ENCODE data around the gene FAM174C.
A peak's percentile ranks its signal among the peaks of the same experiment; 100 is the strongest.

Gene FAM174C

DNA sequence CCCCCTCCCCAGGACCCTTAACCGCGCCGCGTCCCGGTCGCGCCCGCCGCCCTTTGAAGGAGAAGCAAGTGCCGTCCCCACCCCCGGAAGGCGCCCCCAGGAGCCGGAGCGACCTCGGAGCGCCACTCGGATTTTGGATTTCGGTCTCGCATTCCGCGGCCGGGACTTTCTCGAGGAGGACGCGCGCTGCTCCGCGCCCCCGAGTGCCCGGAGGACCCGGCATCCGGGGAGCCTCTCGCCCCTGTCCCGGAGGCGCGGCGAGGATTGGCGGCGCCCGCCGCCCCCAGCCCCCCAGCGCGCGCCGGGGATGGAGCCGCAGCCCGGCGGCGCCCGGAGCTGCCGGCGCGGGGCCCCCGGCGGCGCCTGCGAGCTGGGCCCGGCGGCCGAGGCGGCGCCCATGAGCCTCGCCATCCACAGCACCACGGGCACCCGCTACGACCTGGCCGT, 25.3 kb upstream of the FAM174C start:
- DNase-seq (ENCODE audit: low read depth in 2 of 2) = no peak

DNA sequence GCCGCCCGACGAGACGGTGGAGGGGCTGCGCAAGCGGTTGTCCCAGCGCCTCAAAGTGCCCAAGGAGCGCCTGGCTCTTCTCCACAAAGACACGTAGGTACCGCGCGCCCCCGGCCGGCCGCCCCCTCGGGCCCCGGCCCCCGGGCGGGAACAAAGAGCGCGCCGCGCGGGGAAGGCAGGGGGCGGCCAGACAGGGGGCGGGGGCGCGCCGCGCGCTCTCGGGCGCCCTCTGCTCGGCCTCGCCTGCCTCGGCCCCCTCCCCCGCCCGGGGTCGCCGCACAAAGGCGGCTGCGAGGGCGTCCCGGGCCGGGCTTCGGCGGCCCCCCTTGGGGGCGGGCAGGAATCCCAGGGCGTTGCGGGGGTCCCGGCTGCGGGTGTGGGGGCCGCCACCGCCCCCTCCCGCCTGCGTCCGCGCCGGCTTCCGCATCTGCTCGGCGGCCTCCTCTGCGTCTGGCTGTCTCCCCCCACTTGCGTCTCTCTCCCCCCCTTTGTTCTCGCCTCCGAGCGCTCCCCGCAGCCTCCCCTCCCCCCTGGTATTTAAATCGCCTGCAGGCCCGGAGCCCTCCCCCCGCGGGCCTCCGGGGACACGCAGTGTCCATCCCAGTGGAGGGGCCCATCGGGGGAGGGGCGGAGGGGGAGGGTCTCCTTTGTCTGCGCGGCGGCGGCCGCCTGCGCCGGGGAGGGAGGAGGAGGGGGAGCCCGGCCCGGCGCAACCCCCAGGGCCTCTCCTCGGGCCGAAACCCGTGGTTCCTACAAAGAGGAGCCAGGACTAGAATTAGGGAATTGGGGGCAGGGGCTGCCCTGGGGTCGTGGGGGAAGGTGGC, 24.7 kb upstream of the FAM174C start:
- DNase-seq (ENCODE audit: low read depth in 2 of 2) = no peak

DNA sequence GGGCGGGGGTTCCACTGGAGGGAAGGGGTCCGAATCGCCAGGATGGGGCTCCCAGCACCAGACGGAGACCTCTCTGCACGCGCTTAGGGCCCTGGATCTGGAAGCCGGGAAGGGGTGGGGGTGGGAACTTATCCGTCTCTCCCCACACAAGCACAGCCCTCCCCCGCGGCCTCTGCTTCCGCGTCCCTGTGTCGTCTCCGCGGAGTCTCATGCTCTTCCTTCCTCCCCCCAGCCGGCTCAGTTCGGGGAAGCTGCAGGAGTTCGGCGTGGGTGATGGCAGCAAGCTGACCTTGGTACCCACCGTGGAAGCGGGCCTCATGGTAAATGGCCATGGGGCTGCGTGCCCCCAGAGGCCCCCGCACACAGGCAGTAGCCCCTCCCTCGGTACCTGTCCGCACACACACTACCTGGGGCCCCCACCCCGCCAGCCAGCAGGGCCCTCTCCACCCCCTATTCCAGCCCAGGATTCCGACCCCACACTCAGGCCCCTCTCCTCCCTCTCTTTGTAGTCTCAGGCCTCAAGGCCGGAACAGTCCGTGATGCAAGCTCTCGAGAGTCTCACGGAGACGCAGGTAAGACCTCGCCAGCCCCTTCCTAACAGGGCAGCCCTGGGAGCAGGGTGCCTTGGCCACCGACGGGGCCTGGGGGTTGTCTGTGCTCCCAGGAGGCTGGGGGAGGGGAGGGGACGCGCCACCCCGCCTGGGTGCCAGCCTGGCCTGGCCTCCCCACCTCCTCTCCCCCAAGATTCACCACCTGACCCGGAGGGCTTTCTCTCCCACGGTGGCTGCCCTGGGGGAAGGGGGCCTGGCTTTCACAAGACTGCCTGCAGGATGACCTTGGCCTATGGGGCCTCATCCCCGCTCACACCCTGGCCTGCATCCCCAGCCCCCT, 23.8 kb upstream of the FAM174C start:
- no peak for DNase-seq (ENCODE audit: low read depth in 2 of 2)

DNA sequence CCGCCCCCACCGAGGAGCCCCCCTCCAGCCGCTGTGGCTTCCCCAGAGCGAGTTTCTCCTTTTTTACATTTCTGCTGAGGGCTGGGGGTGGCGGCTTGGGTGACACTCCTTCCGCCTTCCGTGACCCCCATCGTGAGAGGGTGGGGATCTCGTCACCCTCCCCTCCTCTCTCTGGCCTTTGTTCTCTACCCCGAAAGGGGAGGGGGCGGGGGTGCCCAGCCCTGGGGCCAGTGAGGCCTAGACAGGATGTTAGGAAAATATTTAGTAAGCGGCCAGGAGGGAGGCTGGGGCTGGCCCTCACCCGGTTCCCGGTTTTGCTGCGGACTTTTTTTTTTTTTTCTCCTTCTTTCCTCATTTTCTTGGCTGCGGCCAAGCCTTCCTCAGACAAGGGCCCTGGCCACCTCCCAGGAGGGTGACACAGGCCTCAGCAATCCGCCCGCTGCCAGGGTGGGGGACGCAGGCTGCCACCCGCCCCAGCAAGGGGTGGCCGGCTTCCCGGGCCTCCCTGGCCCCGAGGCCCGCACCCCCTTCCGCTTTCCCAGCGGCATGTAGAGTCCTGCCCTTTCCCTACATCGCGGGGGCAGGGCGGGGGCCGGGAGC, 23.0 kb upstream of the FAM174C start:
- no peak for DNase-seq (ENCODE audit: low read depth in 2 of 2)

DNA sequence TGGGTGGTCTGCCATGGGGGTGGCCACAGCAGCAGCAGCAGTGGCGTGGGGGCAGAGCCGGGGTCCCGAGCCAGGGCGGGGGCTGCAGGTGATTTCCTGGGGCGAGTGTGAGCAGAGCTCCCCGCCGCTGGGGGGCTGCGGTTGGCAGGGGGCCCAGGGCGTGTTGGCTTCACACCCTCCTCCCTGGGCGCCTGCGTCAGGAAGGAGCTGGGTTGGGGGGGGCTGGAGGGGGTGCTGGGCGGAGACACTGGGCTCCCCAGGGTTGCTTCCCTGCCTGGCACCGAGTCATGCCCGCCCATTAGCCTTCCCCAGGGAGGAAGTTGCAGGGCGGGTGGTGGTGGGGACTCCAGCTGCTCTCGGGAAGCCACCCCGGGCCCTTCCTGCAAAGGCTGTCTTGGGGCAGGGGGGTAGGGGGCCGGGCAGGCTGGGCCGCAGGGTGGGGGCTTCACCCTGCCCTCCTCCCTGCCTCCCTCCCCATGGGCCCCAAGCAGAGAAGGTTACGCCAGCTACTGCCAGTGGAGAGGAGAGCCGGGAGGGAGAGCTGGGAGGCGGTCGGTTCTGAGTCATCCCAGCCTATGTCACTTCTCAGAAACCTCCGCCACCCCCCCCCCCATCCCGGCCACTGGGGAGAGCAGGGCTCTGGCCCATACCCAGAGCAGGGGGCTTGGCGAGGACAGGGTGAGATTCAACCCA, 22.4 kb upstream of the FAM174C start:
- peak in 1 of 2 experiments; percentile 77 for DNase-seq (ENCODE audit: low read depth in 2 of 2)

DNA sequence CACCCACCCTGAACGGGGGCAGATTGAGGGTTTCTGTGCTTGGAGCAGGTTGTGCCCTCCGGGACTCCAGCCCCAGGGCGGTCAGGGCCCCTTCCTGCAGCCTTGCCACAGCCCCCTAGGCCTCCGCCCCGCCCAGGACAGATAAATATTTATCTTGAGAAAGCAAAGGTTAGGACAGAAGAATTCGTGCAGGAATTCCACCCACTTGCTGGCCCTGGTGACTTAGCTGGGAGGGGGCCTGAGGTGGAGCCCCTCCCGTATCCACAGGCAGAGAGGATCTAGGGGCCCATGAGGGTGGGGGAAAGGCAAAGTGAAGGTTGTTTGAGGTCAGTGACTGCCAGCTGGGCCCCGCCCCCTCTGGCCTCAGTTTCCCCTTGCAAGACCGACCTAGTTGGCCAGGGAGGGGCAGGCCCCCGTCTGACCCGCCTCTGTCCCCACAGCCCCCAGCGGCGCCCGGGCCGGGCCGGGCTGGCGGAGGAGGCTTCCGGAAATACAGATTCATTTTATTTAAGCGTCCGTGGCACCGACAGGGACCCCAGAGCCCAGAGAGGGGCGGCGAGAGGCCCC, 21.7 kb upstream of the FAM174C start:
- no peak for DNase-seq (ENCODE audit: low read depth in 2 of 2)

DNA sequence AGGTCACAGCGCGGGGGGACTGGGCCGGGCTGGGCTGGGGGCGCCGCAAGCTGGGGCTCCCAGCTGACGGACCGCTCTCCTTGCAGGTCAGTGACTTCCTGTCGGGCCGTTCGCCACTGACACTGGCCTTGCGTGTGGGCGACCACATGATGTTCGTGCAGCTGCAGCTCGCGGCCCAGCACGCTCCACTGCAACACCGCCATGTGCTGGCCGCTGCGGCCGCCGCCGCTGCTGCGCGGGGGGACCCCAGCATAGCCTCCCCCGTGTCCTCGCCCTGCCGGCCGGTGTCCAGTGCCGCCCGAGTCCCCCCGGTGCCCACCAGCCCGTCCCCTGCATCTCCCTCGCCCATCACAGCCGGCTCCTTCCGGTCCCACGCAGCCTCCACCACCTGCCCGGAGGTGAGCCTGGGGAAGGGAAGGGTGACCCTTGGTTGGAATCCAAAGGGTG, 21.2 kb upstream of the FAM174C start:
- DNase-seq (ENCODE audit: low read depth in 2 of 2) = no peak

DNA sequence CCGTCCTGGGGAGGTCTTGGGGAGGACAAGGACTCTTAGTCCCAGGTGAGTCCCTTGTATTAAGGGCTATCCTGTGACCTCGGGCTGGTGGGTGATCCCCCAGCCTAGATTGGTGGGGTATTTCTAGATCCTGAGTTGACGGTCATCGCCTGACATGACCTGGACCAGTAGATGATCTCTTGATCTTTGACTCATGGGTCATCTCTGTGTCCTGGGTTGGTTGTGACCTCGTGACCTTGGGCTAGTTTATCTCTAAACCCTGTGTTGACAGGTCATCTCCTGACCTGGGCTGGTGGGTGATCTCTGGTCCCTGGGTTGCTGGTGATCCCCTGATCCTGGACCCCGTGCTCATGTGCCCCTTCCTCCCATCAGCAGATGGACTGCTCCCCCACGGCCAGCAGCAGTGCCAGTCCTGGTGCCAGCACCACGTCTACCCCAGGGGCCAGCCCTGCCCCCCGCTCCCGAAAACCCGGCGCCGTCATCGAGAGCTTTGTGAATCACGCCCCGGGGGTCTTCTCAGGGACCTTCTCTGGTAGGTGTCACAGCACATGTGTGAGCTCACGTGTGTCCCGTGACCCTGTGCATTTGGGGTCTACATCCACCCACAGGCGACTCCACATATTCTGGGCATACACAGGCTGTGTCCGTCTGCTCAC, 20.7 kb upstream of the FAM174C start:
- DNase-seq (ENCODE audit: low read depth in 2 of 2) = no peak

DNA sequence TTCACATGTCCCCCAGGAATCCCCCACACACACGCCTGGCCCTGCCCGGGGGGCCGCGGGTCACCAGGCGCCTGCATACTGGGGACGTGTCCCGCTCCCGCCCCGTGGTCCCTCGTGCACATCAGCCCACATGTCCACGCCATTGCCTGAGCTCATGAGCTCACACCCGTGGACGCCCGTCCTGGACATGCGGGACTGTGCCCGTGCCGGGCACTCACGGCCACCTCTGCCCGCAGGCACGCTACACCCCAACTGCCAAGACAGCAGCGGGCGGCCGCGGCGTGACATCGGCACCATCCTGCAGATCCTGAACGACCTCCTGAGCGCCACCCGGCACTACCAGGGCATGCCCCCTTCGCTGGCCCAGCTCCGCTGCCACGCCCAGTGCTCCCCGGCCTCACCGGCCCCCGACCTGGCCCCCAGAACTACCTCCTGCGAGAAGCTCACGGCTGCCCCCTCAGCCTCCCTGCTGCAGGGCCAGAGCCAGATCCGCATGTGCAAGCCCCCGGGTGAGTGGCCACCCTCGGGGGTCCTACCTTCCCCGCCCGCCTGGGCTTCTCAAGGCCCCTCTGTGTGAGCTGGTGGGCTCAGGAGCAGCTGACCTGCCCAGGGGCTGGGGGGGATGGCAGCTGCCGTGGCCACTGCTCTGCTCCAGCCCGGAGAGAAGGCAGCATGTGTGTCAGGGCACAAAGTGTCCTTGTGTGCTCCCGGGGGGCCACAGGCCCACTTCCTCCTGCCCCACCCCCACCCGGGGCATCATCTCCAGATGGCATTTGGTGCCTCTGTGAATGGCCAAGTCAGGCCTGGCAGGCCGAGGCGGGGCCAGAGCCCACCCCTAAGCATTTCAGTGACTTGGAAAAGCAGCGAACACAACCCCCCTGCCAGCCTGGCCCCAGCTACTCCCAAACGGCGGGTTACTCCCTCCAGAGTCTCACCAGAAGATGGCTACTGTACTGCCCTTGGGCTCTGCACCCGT, 19.9 kb upstream of the FAM174C start:
- DNase-seq (ENCODE audit: low read depth in 2 of 2) = no peak

DNA sequence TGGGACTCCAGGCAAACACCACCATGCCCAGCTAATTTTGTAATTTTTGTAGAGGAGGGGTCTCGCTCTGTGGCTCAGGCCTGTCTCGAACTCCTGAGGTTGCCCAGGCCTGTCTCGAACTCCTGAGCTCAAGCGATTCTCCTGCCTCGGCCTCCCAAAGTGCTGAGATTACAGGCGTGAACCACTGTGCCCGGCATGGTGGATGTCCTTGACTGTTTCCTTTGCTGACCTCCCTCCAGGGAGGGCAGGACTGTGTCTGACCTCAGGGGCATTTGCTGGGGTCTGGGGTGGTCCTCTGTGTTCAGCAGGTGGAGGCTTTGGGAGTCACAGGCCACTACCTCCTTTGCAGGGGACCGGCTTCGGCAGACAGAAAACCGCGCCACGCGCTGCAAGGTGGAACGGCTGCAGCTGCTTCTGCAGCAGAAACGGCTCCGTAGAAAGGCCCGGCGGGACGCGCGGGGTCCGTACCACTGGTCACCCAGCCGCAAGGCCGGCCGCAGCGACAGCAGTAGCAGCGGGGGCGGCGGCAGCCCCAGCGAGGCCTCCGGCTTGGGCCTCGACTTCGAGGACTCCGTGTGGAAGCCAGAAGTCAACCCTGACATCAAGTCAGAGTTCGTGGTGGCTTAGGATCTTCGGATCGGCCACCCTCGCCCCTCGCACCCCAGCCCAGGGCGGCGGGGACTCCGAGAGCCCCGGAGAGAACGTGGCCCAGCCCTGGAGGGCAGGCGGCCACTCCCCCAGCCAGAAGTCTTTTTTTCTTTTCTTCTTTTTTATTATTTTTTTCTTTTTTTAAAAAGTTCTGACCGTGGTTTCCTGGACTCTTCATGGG, 18.5 kb upstream of the FAM174C start:
- DNase-seq (ENCODE audit: low read depth in 2 of 2) = no peak

DNA sequence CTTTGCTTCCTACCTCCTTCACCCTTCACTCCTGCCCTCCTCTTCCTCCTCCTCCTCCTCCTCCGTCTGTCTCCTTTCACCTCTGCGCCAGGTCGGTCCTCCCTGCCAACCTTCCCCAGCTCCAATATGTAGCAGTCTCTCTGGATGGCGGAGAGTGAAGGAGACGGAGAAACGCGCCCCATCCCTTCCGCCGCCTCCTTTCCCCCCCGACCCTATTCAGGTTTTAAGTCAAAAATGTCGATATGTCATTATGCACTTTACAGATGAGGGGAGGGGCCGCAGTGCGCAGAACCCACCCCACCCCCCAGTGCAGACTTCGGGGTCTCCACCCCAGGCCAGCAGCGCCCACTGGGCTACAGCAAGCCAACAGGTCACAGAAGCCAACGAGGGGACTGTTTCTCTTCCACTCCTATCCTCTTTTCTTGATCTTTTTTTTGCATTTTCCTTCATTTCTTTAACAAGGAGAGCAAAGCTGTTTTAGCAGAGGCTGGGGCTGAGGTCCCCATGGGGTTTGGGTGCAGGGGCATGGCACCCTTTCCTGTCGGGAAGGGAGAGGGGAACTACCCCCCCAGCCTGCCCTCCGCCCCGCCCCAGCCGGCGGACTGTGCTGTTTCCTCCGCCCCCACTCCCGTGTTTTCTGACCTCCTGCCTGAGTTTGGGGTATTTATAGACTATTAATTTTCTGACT, 17.7 kb upstream of the FAM174C start:
- DNase-seq (ENCODE audit: low read depth in 2 of 2) = no peak

DNA sequence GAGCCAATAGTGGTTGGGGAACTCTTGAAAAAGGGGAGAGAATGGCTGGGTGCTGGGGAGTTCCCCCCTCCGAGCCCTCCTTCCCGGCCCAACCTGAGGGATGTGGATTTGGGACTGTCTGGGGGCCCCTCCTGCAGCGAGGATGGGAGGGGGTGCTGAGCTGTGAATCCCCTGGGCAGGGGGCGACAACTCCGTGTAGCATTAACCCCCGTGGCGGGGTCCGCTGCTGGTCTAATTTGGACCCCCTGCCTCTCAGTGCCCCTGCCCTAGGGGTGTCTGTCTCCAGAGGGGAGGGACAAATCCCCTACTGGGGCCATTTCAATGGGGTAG, 17.2 kb upstream of the FAM174C start:
- DNase-seq (ENCODE audit: low read depth in 2 of 2) = no peak

DNA sequence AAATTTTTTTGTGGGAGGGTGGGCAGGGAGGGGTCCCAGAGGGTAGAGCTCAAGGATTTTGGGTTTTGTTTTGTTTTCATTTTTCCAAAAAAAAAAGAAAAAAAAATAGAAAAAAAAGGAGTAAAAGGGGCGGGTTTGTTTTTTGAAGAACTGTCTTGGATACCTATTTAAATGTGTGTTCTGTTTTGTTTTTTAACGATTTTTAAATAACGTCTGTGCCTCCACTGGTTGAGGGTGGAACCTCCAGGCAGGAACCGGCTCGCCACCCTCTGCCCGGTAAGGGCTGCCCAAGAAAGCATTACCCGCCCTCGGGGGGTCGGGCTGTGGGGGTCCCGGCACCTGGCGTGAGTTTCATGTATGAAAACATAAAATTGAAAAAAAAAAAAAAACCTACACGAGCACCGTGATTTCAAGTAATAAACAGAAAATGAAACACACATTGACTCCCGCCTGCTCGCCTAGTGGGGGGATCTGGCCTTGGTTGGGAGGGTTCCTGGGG, 16.6 kb upstream of the FAM174C start:
- no peak for DNase-seq (ENCODE audit: low read depth in 2 of 2)

DNA sequence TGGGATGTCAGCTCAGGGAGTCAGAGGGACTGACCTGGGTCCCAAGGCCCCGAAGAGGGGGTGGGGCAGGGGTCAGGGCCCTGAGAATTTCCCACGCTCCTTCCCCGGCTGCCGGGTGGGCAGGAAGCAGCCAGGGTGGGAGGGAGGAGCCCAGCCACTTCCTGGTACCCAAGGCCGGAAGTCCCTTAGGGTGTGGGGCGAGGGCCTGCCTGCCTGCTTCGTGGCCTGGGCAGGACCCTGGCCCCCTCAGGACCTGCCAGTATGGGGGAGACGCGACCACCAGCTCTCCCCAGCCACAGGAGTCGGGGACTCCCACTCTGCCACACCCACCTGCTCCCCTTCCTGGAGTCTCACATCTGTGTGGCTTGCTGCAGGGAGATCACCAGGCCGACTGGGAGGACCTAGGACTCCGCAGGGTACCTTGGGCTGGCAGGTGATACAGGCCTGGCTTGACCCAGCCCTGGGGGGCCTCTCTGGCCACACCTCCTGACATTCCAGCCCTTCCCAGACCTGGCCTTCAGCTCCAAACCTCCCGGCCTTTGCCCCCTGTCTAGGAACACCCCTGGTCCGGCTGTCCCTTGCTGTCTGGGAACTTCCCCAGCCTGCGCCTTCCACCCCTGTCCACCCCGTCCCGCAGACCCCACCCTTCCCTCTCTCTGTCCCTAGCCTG, 16.0 kb upstream of the FAM174C start:
- no peak for DNase-seq (ENCODE audit: low read depth in 2 of 2)

DNA sequence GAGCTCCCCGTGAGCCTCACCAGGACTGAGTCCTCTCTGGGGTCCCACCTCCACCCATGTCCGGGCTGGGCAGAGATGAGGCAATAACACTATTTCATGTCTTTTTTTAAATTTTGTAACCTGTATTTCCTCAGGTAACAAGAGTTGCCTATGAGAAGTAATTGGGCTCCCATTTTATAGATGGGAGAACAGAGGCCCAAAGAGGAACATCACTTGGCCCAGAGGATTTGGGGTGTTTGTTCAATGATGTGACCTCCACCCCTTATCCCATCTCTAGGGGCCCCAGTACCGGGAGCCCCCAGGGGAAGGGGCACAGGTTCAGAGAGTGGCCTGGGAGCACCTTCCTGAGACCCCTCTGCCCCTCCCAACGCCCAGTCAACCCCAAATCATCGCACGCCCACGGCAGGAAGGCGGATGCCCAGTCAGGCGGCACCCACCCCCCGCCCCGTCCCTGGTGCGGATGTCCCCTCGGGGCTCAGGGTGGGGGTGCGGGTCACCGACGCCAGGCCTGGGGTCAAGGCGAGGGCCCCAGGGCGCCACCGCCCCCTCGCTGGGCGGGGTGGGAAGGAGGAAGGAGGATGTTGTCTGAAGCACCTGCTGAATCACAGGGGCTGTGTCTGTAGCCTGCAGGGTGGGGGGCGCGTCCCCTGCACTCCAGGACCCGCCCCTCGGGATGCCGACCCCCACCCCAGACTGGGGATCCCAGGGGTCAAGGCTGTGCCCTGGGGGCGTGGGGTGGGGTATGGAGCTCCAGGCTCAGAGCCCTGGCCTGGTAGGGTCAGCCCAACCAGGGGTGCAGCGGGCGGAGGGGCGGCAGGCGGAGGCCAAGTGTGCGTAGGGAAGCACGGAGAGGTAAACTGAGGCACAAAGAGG, 15.2 kb upstream of the FAM174C start:
- no peak for DNase-seq (ENCODE audit: low read depth in 2 of 2)

DNA sequence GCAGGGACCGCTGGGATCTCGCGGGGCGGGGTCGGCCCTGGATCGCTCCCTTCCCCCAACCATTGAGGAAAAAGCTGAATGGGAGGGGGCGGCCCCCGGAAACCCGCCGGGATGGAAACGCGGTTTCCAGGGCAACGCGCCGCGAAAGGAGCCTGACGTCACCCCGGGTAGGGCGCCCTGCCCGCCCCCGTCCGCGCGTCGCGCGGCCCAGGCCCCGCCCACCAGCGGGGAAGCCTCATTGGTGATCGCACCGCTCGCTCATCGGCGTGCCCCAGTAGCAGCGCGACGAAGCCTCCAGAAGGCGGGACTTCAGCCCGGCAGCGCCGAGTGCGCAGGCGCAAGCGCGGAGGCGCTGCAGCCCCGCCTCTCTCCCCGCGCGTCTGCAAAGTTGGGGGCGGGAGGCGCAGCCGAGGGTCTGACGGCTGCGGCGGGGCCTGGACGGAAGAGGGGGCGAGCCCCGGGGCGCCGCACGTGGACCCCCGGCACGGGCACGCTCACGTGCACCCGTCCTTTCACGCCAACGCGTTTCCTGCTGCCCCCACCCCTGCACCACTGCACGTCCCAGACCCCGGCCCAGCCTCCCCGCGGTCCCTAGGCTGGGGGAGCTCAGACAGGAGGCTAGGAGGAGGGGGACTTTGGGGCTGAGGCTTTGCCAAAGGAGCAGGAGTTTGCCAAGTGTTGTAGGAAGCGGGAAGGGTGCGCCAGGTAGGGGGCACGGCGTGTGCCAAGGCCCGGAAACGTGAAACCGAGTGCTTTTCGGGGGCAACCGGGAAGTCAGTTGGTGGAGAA, 14.4 kb upstream of the FAM174C start:
- peak; percentile 93 to 94 for DNase-seq (ENCODE audit: low read depth in 2 of 2)

Measured in stimulated activated CD4-positive, alpha-beta T cell treated with anti-CD3 and anti-CD28 coated beads, Interleukin-12 subunit alpha, Interleukin-12 subunit beta, amount 100 ng/mL, for 24 hours (primary cell).